Muscle of leg (tissue), 9 donors: Measurements from ENCODE around the gene PLCD1. TPM values are rescaled to one million over a fixed set of nuclear protein-coding genes. Genes with fewer than 3 reads are reported as not detected.

Experiments
- polyA plus RNA-seq, 8 donors: library from polyadenylated mRNA; unstranded; fragments of 120-200 nt; gene quantifications; one replicate each; pipeline versions ENCODE4 v1.2.1 to v1.2.3, GENCODE V29; 2013; ENCODE audit warnings: inconsistent platforms in 1 of 8, low replicate concordance in 1 of 8; ENCODE audit not compliant: insufficient read length in 8 of 8, insufficient read depth in 1 of 8
- total RNA-seq: library from RNA; stranded (reverse); fragments of 120-200 nt; gene quantifications from one replicate; pipeline ENCODE4 v1.2.4, GENCODE V29; 2013

PLCD1 gene
- total and polyA plus RNA-seq, 9 donors, result 7.9 to 16.4 (median 10.9) TPM

Other genes starting within 250 kb of the PLCD1 start
- gene CTDSPL, start 167.8 kb downstream of the PLCD1 start, total RNA-seq, result 30.5 TPM
- 10 to 100 TPM; 29.9 to 41.8 (median 38.0) TPM for gene CTDSPL, start 167.8 kb downstream of the PLCD1 start, polyA plus RNA-seq
- 7.2 TPM for gene VILL, start 38.9 kb downstream of the PLCD1 start, total RNA-seq
- gene VILL, start 38.9 kb downstream of the PLCD1 start, polyA plus RNA-seq, result 10 to 100 TPM in 1 of 8 donors, 1 to 10 TPM in 7; 3.7 to 10.4 (median 6.9) TPM
- 0.22 TPM for gene DLEC1, start 9.6 kb upstream of the PLCD1 start, total RNA-seq
- gene DLEC1, start 9.6 kb upstream of the PLCD1 start, polyA plus RNA-seq, result under 1 TPM; 0.17 to 0.87 (median 0.34) TPM
- 11.7 TPM for gene ACAA1, start 107.5 kb upstream of the PLCD1 start, total RNA-seq
- gene ACAA1, start 107.5 kb upstream of the PLCD1 start, polyA plus RNA-seq, result 10 to 100 TPM; 31.4 to 35.8 (median 33.7) TPM
- 3.9 TPM for gene MYD88, start 109.0 kb upstream of the PLCD1 start, total RNA-seq
- 10 to 100 TPM; 17.5 to 31.2 (median 23.0) TPM for gene MYD88, start 109.0 kb upstream of the PLCD1 start, polyA plus RNA-seq
- 25.5 TPM for gene OXSR1, start 135.9 kb upstream of the PLCD1 start, total RNA-seq
- gene OXSR1, start 135.9 kb upstream of the PLCD1 start, polyA plus RNA-seq, result 10 to 100 TPM; 30.5 to 36.5 (median 33.3) TPM
- 0.22 TPM for gene SLC22A13, start 236.2 kb upstream of the PLCD1 start, total RNA-seq
- under 1 TPM in 6 of 8 donors, not detected in 2; 0.08 to 0.17 (median 0.12) TPM for gene SLC22A13, start 236.2 kb upstream of the PLCD1 start, polyA plus RNA-seq